A673 (cell line): ENCODE measurements around the gene AMBRA1. TPM values are rescaled to one million over a fixed set of nuclear protein-coding genes. Genes with fewer than 3 reads are reported as not detected.

Experiments
- BruUV-seq: library from RNA; stranded (reverse); fragments of 400-500 nt; replicated peaks from 2 replicates; lab custom pipeline; 2021; lab: Mats Ljungman, UMichigan
- CTCF ChIA-PET: fragments of 300-600 bp; sonication (Branson Sonifier 250); formaldehyde crosslinking; loops from one replicate; lab custom pipeline; 2022; ENCODE audit warnings: antibody characterized with exemption; lab: Charles Lee
- POLR2A ChIA-PET: fragments of 300-600 bp; sonication (Branson Sonifier 250); formaldehyde crosslinking; loops from one replicate; lab custom pipeline; 2022; ENCODE audit warnings: antibody characterized with exemption; ENCODE audit not compliant: low non-redundant PET; lab: Charles Lee
- DNase-seq: peaks from one replicate; pipeline ENCODE4 v3.0.0-alpha.2; 2015; ENCODE audit warnings: low spot score
- H3K27ac ChIP-seq: fragments of 200-600 bp; sonication (generic); 2 replicates; pipeline ENCODE4 v1.5.1; 2016; ENCODE audit warnings: mixed run types, low read depth, mild to moderate bottlenecking, mixed read lengths, antibody characterized with exemption, low read length; ENCODE audit not compliant: poor library complexity, severe bottlenecking
- H3K27me3 ChIP-seq: fragments of 200-600 bp; sonication (generic); replicated peaks from 2 replicates; pipeline ENCODE4 v1.6.1; 2017; ENCODE audit warnings: mixed run types, low read depth, mild to moderate bottlenecking, mixed read lengths, antibody characterized with exemption, low read length; ENCODE audit not compliant: insufficient read depth, poor library complexity
- H3K36me3 ChIP-seq: fragments of 200-600 bp; sonication (generic); 2 replicates; pipeline ENCODE4 v1.6.1; 2016; ENCODE audit warnings: mixed run types, mild to moderate bottlenecking, mixed read lengths, antibody characterized with exemption, low read length; ENCODE audit not compliant: insufficient read depth, poor library complexity, severe bottlenecking
- H3K4me1 ChIP-seq: fragments of 200-600 bp; sonication (generic); 2 replicates; pipeline ENCODE4 v1.6.1; 2017; ENCODE audit warnings: mixed run types, mild to moderate bottlenecking, mixed read lengths, antibody characterized with exemption, low read length; ENCODE audit not compliant: insufficient read depth, poor library complexity, severe bottlenecking
- H3K4me3 ChIP-seq: fragments of 200-600 bp; sonication (generic); 2 replicates; pipeline ENCODE4 v1.5.1; 2016; ENCODE audit warnings: low read depth, mixed run types, mild to moderate bottlenecking, mixed read lengths, low read length; ENCODE audit not compliant: poor library complexity, severe bottlenecking
- H3K9me3 ChIP-seq: fragments of 200-600 bp; sonication (generic); 2 replicates; pipeline ENCODE4 v1.6.1; 2016; ENCODE audit warnings: mixed run types, low read depth, mild to moderate bottlenecking, mixed read lengths, antibody characterized with exemption, low read length; ENCODE audit not compliant: poor library complexity, severe bottlenecking
- EZH2 ChIP-seq: fragments of 200-600 bp; sonication (generic); IDR thresholded peaks from 2 replicates; pipeline ENCODE4 v1.6.1; 2017; ENCODE audit warnings: borderline replicate concordance, low read depth, mild to moderate bottlenecking, mixed read lengths, antibody characterized with exemption, low read length; ENCODE audit not compliant: poor library complexity, severe bottlenecking
- intact Hi-C: fragments of 100-400 bp; cut with micrococcal nuclease; formaldehyde crosslinking; loops from one replicate; pipeline ENCODE4 v1.10.0; 2022; ENCODE audit not compliant: unreplicated experiment
- total RNA-seq: library from RNA; stranded (reverse); gene quantifications from 2 replicates; pipeline ENCODE4 v1.2.3, GENCODE V29; 2021
- TF ChIP-seq, protein P1 (sequence below): fragments of 300-800, 200-600 bp; sonication (generic); conservative IDR thresholded peaks from 2 replicates; pipeline ENCODE4 v1.5.1; 2017; ENCODE audit warnings: low read depth, mild to moderate bottlenecking, antibody characterized with exemption, low read length, moderate library complexity, mixed read lengths

The AMBRA1 gene
- total RNA-seq, 1 experiment from 2014 or later, result 78.1 TPM

DNA sequence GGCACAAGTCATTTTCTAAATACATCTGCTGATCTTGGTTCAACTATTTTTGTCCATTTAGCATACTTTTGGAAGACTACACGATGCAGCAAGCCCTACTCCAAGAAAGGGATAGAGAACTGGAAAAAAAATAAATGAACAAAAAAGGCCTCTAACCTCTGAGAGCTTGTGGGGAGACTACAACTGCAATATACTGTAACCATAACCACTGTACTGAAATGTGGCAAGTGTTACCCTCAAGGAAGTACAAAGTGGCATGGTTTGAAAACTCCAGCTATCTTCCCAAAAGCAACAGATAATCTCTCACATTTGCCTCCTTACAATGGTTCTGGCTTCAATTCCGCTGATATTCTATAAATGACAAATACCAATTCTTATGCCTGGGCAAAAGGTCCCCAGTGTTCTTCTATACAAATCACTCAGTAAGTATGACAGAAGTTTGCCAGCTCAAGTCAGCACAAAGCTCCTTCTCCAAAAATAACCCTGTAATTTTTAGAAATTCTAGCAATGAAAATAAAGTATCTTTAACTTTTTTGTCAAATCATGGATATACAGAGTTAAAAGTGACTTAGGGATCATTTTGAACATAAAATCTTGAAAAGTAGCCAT, 22.9 kb downstream of the AMBRA1 start:
- H3K27ac ChIP-seq, result peak overlapping the region; percentile 11
- H3K27me3 ChIP-seq, result no peaks in the 10 kb centered on the region
- H3K9me3 ChIP-seq, result no peaks in the 10 kb centered on the region
- POLR2A ChIA-PET, result no interaction called here
- no TSS peak for BruUV-seq
- CTCF ChIA-PET, result no interaction called here
- no peaks in the 10 kb centered on the region for H3K36me3 ChIP-seq
- intact Hi-C loops, result no loop called here
- H3K4me1 ChIP-seq, result no peaks in the 10 kb centered on the region
- H3K4me3 ChIP-seq, result no peak overlapping the region
- no peak for DNase-seq
- no peak for TF ChIP-seq EZH2
- TF ChIP-seq, protein P1, sequence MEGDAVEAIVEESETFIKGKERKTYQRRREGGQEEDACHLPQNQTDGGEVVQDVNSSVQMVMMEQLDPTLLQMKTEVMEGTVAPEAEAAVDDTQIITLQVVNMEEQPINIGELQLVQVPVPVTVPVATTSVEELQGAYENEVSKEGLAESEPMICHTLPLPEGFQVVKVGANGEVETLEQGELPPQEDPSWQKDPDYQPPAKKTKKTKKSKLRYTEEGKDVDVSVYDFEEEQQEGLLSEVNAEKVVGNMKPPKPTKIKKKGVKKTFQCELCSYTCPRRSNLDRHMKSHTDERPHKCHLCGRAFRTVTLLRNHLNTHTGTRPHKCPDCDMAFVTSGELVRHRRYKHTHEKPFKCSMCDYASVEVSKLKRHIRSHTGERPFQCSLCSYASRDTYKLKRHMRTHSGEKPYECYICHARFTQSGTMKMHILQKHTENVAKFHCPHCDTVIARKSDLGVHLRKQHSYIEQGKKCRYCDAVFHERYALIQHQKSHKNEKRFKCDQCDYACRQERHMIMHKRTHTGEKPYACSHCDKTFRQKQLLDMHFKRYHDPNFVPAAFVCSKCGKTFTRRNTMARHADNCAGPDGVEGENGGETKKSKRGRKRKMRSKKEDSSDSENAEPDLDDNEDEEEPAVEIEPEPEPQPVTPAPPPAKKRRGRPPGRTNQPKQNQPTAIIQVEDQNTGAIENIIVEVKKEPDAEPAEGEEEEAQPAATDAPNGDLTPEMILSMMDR, result no peak

DNA sequence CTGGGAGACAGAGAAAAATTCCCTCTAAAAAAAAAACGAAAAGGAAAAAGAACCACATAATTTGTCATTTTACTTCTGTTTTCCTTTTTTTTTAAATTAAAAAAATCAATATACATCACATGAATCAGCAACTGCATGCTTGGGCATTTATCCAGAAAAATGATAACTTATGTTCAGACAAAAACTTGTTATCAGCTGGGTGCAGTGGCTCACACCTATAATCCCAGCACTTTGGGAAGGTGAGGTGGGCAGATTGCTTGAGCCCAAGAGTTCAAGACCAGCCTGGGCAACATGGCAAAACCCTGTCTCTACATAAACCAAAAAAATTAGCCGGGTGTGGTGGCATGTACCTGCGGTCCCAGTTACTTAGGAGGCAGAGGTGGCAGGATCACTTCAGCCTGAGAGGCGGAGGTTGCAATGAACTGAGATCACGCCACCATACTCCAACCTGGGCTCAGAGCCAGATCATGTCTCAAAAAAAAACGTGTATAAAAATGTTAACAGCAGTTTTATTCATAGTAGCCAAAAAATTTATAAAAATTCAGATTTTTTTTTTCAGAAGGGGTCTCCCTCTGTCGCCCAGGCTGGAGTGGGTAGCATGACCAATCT, 28.5 kb downstream of the AMBRA1 start:
- H3K4me3 ChIP-seq, result no peak overlapping the region
- POLR2A ChIA-PET, result no interaction called here
- intact Hi-C loops, result no loop called here
- H3K36me3 ChIP-seq, result no peaks in the 10 kb centered on the region
- no peak for TF ChIP-seq EZH2
- TF ChIP-seq, protein P1, result no peak
- no TSS peak for BruUV-seq
- no peak for DNase-seq
- no peaks in the 10 kb centered on the region for H3K9me3 ChIP-seq
- H3K27ac ChIP-seq, result no peak overlapping the region
- CTCF ChIA-PET, result no interaction called here
- H3K27me3 ChIP-seq, result no peaks in the 10 kb centered on the region
- peaks cover 11% of the 10 kb centered on the region for H3K4me1 ChIP-seq

DNA sequence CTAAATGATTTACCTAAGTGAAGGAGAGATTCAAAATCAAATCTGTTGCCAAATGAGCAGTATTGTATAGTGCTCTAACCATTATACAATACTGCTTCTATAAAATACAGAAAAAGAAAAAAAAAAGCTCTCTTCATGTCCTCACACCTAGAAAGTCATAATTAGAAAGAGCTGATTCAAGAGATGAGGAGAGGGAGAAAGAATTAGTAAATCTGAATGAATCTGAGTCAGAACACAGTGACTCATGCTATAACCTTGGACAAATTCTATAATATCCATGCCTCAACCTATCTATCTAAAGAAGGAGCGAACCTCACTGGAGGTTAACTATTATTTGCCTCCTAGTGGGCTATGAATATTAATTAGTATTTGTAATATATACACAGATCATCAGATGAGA, 29.4 kb downstream of the AMBRA1 start:
- intact Hi-C loops, result no loop called here
- ChIA-PET CTCF (interaction anchor here (0.6 kb wide), 1 partner anchor 213 kb away, joined by 3 read pairs; no protein-coding TSS in a partner anchor), POLR2A (no interaction called here)
- DNase-seq, result no peak
- BruUV-seq, result no TSS peak
- Histone ChIP-seq H3K27ac (no peak overlapping the region), H3K4me1 (peaks cover 20% of the 10 kb centered on the region), H3K27me3 (no peaks in the 10 kb centered on the region), H3K4me3 (no peak overlapping the region), H3K9me3 (no peaks in the 10 kb centered on the region), H3K36me3 (no peaks in the 10 kb centered on the region)
- TF ChIP-seq, protein P1, result no peak
- no peak for TF ChIP-seq EZH2
